ENCODE data around the gene NKX2-8. TPM values are rescaled to one million over a fixed set of nuclear protein-coding genes. Genes with fewer than 3 reads are reported as not detected.
A peak's percentile ranks its signal among the peaks of the same experiment; 100 is the strongest.

NKX2-8 gene
- total and polyA plus RNA-seq, 10 donors = not detected

DNA sequence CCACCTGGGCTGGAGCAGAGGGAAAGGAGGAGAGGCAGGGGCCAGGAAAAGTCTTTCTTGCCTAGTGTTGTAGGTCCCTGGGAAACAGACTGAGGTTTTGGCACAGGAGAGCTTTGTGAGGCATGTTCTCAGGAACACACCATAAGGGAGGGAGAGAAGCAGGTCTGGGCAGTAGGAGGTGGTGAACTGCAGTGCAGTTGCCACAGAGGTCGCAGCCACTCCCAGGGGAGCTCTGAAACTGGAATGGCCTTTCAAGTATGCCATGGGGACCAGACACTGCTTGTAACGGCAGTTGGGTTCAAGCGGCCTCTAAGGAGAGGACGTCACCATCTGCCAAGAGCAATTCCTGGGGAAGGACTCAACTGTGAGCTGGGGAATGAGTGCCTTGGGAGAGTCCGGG is 35.4 kb upstream of the NKX2-8 start:
- H3K4me1 ChIP-seq = no peaks in the 10 kb centered on the region
- no peak for TF ChIP-seq POLR2A (IDR thresholded peaks at IDR 0.05)
- TF ChIP-seq CTCF (IDR thresholded peaks at IDR 0.05 in 8 of 11, conservative IDR thresholded peaks at IDR 0.05 in 3 of 11) = no peak
- no peak for TF ChIP-seq POLR2AphosphoS5 (IDR thresholded peaks at IDR 0.05)
- no peaks in the 10 kb centered on the region for H3K36me3 ChIP-seq
- intact Hi-C loops (cut with DNase I; ENCODE audit: low total_unique reads) = no loop called here
- H3K27ac ChIP-seq = no peak overlapping the region
- DNase-seq = no peak
- 57 to 72% (median 69%) methylated on average over 5 of the region's 5 CpGs for WGBS, 5 donors
- no peak overlapping the region for H3K4me3 ChIP-seq
- peaks cover 0 to 12% (median 7%) of the 10 kb centered on the region in 8 donors for H3K9me3 ChIP-seq
- H3K27me3 ChIP-seq (replicated peaks in 1 of 7) = peaks cover 0 to 6% (median 0%) of the 10 kb centered on the region in 7 donors

DNA sequence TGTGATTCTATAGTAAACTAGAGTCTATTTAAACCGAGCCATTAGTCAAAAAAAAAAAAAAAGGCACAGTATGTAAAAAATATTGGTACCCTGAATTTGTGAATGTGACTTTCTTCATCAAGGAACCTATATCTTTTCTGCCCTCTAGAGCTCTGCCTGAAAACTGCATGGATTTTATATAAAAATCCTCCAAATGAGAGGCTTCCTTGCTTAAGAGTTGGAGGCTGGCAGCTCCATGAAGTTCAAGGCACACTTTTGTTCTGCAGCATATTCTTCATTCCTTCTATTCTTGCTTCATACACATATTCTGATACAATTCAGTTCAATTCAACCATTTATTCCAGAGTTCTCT is 23.1 kb upstream of the NKX2-8 start:
- no peak for DNase-seq
- intact Hi-C loops (cut with DNase I; ENCODE audit: low total_unique reads) = no loop called here
- no peak overlapping the region for H3K27ac ChIP-seq
- H3K9me3 ChIP-seq = peaks cover 0 to 5% (median 0%) of the 10 kb centered on the region in 8 donors
- WGBS, 5 donors = 43 to 64% (median 57%) methylated on average over 1 of the region's 1 CpG
- no peak for TF ChIP-seq CTCF (IDR thresholded peaks at IDR 0.05 in 8 of 11, conservative IDR thresholded peaks at IDR 0.05 in 3 of 11)
- TF ChIP-seq POLR2A (IDR thresholded peaks at IDR 0.05) = no peak
- TF ChIP-seq POLR2AphosphoS5 (IDR thresholded peaks at IDR 0.05) = no peak
- no peaks in the 10 kb centered on the region for H3K36me3 ChIP-seq
- peaks cover 0 to 47% (median 3%) of the 10 kb centered on the region in 7 donors for H3K27me3 ChIP-seq (replicated peaks in 1 of 7)
- no peaks in the 10 kb centered on the region for H3K4me1 ChIP-seq
- no peak overlapping the region for H3K4me3 ChIP-seq

DNA sequence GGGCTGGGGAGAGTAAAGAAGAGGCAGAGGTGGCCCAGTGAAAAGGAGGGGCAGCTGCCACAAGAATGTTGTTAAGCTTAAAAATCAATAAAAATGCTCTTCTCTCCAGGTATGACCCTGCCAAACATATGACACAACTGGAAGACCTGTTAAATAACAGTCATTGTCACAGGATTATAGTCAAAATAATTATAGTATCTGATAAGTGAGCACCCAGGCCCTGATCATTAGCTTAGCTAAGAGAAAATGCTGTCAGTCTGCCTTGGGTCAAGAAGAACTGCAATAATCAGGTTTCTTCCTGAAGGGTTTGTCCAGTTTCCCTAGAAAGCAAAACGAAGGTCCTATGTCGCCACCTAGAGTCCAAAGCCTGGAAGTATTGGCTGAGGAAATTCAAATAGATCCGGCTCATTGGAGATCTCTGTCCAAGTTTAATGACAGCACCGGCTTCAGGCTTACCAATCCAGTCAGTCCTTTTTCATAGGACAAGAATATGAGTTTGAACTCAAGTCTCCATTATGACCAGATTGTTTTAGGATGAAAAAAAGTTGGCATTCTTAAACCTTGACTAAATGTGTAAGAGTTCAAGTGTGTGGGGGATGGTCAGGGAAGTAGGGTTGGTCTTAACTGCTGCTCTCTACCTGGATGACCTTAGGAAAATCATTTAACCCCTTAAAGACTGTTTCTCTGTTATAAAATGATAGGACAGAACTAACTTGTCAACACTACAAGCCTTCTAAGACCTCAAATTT is 22.5 kb upstream of the NKX2-8 start:
- TF ChIP-seq POLR2A (IDR thresholded peaks at IDR 0.05) (no peak), CTCF (IDR thresholded peaks at IDR 0.05 in 8 of 11, conservative IDR thresholded peaks at IDR 0.05 in 3 of 11) (peak in 9 of 11 experiments; percentile 43 to 76 (median 60))
- no peak for DNase-seq
- Histone ChIP-seq H3K27ac (no peak overlapping the region), H3K36me3 (no peaks in the 10 kb centered on the region), H3K4me1 (no peaks in the 10 kb centered on the region), H3K4me3 (no peak overlapping the region), H3K27me3 (replicated peaks in 1 of 7) (peaks cover 0 to 47% (median 3%) of the 10 kb centered on the region in 7 donors), H3K9me3 (no peaks in the 10 kb centered on the region)
- WGBS, 5 donors = 0 to 2% (median 1%) methylated on average over 4 of the region's 4 CpGs
- intact Hi-C loops (cut with DNase I; ENCODE audit: low total_unique reads) = no loop called here

GRCh38 chr14:36600431-36600830 is 18.0 kb upstream of the NKX2-8 start:
- intact Hi-C loops (cut with DNase I; ENCODE audit: low total_unique reads) = no loop called here
- Histone ChIP-seq H3K36me3 (no peaks in the 10 kb centered on the region), H3K27ac (no peak overlapping the region), H3K27me3 (replicated peaks in 1 of 7) (peaks cover 0 to 55% (median 4%) of the 10 kb centered on the region in 7 donors), H3K4me3 (no peak overlapping the region), H3K9me3 (no peaks in the 10 kb centered on the region), H3K4me1 (no peaks in the 10 kb centered on the region)
- TF ChIP-seq POLR2AphosphoS5 (IDR thresholded peaks at IDR 0.05) (no peak), POLR2A (IDR thresholded peaks at IDR 0.05) (no peak), CTCF (IDR thresholded peaks at IDR 0.05 in 8 of 11, conservative IDR thresholded peaks at IDR 0.05 in 3 of 11) (no peak)
- no peak for DNase-seq
- WGBS, 5 donors = 19 to 39% (median 23%) methylated on average over 3 of the region's 3 CpGs

Data from spleen (tissue), 11 donors.